GM13976 (cell line): ENCODE data around the gene DIO2.

Experiments
- DNase-seq: peaks from one replicate; pipeline ENCODE4 v3.0.0; 2012; ENCODE audit warnings: low spot score
- in situ Hi-C: fragments of 300-500 bp; cut with MboI; formaldehyde crosslinking; loops from one replicate; pipeline ENCODE4 v1.12.0; 2022; ENCODE audit warnings: low sequenced_read_pairs, mixed read lengths, inconsistent platforms; ENCODE audit not compliant: unreplicated experiment
- TF ChIP-seq, protein P1 (sequence below): IDR thresholded peaks from 2 replicates; pipeline ENCODE4 v1.5.1; 2012; ENCODE audit warnings: borderline replicate concordance, mild to moderate bottlenecking; ENCODE audit not compliant: insufficient read depth; ENCODE audit errors: extremely low read depth, missing control alignments, control extremely low read depth

The DIO2 gene

GRCh38 chr14:80211153-80212022 is at the start of gene DIO2:
Gene DIO2 (minus strand): TSS chr14:80211504. CDS start chr14:80211472, 32 bp downstream.
- TF ChIP-seq, protein P1, sequence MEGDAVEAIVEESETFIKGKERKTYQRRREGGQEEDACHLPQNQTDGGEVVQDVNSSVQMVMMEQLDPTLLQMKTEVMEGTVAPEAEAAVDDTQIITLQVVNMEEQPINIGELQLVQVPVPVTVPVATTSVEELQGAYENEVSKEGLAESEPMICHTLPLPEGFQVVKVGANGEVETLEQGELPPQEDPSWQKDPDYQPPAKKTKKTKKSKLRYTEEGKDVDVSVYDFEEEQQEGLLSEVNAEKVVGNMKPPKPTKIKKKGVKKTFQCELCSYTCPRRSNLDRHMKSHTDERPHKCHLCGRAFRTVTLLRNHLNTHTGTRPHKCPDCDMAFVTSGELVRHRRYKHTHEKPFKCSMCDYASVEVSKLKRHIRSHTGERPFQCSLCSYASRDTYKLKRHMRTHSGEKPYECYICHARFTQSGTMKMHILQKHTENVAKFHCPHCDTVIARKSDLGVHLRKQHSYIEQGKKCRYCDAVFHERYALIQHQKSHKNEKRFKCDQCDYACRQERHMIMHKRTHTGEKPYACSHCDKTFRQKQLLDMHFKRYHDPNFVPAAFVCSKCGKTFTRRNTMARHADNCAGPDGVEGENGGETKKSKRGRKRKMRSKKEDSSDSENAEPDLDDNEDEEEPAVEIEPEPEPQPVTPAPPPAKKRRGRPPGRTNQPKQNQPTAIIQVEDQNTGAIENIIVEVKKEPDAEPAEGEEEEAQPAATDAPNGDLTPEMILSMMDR: no peak
- DNase-seq: no peak
- in situ Hi-C loops: loop anchor here (25.0 kb wide), 1 partner anchor 651 kb away; no protein-coding TSS in a partner anchor

DNA sequence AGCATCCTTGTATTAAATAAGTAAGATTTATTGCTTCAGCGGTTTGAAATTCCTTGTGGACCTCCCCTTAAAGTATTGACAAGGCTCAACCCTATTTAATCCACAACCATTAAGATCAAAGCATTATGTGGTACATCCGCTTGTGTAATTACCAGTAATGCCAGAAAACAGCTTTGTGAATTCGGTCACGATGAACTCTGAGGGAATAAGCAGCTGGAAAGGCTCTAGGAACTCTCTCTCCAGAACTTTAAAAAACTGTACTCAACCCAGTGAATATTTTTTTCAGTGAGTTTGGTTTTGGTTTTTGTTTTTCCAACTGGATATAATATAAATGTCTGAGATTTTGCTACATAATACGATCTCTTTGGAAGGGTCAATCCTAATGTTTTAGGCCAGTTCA is 49.3 kb upstream of the DIO2 start:
- DNase-seq: no peak
- in situ Hi-C loops: no loop called here
- TF ChIP-seq, protein P1: no peak

DNA sequence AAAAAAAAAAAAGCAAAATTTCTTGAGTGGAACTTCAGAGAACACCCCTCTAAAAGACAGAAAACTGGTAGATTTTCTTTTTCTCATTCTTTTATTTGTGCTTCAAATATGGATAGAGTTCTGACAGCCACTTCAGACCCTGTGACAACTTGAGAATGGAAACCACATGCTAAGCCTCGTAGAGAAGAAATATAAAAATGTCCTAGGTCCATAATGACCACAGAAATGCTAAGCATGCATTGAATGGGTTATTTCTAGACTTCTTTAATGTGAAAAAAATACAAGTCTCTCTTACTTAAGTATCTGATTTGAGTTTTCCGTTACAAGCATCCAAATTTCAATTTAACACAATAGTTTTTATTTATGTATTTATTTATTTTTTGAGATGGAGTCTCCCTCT is 28.3 kb upstream of the DIO2 start:
- no peak for DNase-seq
- TF ChIP-seq, protein P1: no peak
- in situ Hi-C loops: no loop called here

- DNase-seq: no peak
- in situ Hi-C loops: no loop called here
- TF ChIP-seq, protein P1: no peak
Observed at GRCh38 chr14:80237143-80237542, 25.8 kb upstream of the DIO2 start.

GRCh38 chr14:80233470-80234089 is 22.3 kb upstream of the DIO2 start:
- no peak for DNase-seq

DNA sequence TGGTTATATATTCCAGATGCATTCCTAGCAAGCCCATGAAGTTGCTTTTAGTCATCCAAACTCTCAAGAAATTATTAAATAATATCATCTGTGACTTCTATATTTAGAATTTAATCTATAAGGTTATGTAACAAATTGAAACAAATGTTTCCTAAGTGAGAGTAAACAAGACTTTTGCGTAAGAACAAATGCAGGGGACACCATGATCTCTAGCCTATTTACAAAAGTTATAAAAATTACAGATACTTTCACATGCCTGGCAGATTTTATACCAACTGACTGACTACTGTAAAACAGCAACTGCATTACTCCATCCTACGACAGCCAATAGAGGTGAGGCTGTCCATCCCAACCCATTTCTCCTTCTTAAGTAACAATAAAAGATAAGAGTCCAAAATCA is 20.4 kb upstream of the DIO2 start:
- TF ChIP-seq, protein P1: no peak
- in situ Hi-C loops: no loop called here
- DNase-seq: no peak

More at GRCh38 chr14:80233470-80234089, 22.3 kb upstream of the DIO2 start:
- in situ Hi-C loops: no loop called here
- TF ChIP-seq, protein P1: no peak
